Measurements from ENCODE around the gene ATIC.
A peak's percentile ranks its signal among the peaks of the same experiment; 100 is the strongest.
"Not testable (repeated sequence)": the region's sequence is repeated elsewhere in the genome, so short reads cannot be mapped to it uniquely, and the experiment has no call there.

ATIC gene

DNA sequence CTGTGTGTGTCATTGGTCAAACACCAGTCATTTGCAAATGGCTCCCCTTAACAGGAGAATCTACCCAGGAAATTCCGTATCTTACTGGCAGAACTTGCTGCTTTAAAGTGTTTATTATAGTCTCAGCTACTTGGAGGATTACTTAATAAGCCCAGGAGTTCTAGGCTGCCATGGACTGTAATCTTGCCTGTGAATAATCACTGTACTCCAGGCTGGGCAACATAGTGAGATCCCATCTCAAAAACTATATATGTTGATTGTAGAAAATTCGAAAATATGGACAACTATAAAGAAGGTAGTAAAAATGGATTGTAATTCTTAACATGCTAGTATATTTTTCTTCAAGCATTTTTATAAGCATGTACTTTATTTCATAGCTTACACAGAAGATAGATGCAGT lies 4.5 kb downstream of the ATIC start:
- no peak for DNase-seq

DNA sequence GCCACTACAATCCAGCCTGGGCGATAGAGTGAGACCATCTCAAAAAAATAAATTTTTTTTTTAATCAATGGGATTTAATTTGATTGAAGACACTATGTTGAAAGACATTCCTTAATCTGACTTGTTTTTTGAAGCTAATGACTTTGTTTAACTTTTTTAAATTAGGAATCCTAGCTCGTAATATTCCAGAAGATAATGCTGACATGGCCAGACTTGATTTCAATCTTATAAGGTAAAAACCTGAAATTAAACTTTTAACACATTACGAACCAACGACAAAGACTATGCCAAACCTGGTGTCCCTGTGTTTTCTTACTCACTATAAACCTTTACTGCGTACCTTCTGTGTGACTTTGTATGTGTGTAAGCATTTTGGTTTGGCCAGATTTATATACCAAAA lies 7.6 kb downstream of the ATIC start:
- DNase-seq = no peak

DNA sequence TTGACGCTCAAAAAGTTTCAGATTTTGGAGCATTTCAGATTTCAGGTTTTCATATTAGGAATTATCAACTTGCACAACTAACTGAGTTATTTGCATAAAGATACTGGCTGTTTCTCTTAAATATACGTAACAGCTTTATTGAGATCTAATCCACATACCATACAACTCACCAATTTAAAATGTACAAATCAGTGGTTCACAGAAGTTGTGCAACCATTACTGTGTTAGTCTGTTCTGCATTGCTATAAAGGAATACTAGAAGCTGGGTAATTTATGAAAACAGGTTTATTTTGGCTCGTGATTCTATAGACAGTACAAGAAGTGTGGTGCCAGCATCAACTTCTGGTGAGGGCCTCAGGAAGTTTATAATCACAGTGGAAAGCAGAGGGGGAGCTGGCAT lies 8.2 kb downstream of the ATIC start:
- DNase-seq = no peak

DNA sequence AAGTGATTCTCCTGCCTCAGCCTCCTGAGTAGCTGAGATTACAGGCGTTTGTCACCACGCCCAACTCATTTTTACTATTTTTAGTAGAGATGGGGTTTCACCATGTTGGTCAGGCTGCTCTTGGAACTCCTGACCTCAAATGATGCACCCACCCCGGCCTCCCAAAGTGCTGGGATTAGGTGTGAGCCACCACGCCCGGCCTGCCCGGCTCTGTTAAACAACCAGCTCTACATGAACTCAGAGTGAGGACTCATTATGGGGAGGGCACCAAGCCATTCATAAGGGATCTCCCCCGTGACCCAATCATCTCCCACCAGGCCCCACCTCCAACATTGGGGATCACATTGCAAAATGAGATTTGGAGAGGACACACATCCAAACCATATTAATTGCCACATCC lies 8.8 kb downstream of the ATIC start:
- peak; percentile 2 for DNase-seq

DNA sequence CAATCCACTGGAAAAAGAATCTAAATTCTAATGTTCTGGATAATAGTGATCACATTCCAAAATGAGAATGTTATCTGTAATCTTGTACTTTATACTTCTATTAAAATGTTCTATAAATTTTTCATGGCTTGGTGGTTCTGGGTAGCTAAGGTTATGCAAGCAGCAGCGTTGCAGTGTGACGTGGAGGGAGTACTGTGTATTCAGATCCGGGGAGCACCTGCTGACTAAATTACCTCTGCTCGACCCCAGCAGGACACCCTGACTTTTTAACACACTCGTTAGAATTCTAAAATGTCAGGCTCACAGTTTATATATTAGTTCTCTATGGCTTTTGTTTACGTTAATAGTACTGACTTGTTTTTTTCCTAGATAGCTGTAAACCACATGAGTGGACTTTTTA lies 13.0 kb downstream of the ATIC start:
- no peak for DNase-seq

DNA sequence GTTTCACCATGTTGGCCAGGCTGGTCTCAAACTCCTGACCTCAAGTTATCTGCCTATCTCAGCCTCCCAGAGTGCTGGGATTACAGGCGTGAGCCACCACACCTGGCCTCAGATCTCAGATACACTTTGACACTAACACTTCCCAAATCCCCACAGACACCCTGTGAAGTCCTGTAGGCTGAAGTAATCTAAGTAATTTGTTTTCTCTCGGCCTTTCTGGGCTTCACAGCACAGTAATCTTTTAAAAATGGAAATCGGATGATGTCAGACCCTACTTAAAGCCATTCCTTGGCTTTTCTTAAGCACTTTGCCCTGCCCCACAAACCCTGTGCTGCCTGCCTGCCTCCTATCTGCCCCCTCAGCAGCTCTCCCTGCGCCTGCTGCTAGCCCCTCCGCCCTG lies 16.2 kb downstream of the ATIC start:
- DNase-seq = no peak

DNA sequence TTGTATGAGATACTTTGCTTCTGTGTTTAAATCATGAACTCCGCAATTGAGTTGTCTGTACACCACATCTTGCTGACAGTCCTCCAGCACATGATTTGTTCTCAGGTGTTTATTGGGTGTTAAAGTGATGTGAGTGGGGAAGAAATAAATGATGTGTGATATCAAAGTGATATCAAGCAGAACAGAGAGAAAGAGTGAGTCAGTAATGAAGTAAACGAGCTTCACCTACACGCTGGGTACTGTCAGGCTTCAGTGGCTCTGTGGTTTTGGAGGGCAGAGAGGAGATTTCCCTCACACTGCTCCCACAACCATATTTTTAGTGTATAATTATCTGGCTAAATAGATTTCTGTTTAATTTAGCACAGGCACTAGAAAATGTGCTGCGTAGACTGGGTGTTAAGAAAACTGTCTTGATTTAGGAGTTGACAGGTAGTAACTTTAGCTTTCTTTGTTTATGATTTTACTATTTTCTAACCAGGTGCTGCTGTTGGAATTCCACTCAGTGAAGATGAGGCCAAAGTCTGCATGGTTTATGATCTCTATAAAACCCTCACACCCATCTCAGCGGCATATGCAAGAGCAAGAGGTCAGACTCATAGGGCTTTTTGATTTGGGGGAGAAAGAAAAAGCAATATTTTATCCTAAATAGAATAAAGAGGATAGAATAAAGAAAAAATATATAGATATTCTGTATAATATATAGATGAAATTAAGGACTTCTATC lies 21.2 kb downstream of the ATIC start:
- no peak for DNase-seq

DNA sequence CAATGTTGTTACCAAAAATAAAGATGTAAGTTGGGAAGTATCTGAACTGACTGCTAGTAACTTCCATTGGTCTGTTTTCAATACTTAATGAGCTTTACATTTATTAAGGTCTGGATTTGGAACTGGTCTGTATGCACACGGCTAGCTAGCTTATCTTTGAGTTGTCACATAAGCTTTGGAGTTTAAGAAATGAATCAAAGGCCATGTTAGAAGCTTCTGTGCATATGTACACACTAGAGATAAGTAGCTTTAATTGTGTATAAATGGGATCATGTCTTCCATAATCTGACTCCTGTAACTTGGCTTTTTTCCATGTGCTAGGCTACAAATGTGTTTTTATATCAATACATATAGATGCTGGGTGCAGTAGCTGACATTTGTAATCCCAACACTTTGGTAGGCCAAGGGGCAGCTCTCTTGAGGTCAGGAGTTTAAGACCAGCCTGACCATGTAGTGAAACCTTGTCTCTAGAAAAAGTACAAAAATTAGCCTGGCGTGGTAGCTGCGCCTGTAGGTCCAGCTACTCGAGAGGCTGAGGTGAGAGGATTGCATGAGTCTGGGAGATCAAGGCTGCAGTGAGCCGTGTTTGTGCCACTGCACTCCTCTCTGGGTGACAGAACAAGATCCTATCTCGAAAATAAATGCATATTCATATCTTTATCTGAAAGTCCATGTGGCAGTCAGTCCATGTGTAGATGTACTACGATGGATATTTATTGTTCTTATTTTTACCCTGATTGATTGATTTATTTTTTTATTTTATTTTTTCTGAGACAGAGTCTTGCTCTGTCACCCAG lies 27.2 kb downstream of the ATIC start:
- no peak for DNase-seq

DNA sequence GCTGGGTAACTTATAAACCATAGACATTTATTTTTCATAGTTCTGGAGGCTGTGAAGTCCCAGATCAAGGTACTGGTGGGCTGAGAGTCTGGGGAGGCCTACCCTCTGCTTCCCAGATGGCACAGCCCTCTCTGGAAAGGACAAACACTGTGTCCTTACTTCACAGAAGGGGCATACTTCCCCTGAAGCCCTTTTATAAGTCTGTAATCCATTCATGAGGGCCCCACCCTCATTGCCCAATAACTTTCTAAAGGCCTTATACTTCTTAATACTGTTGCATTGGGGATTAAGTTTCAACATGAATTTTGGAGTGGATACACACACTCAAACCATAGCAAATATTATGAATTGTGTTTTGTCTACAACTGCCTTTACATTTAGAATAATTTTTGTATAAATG lies 36.0 kb downstream of the ATIC start:
- DNase-seq = no peak

DNA sequence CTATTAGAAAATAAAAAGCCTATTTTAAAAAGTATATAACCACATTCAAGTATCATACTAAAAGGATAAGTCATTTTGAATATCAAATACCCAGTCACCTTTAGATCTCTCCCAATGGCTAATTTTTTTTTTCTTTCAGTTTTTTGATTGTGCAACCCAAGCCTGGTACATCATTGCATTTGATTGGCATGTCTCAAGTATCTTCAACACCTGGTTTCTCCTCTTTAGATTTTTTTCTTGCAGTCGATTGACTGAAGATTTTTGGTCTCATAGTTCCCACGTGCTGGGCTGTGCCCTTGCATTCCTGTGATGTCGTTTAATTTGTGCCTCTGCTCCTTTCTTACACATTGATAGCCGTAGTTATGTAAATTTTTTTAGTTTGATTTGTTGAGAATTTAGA lies 40.7 kb downstream of the ATIC start:
- no peak for DNase-seq

DNA sequence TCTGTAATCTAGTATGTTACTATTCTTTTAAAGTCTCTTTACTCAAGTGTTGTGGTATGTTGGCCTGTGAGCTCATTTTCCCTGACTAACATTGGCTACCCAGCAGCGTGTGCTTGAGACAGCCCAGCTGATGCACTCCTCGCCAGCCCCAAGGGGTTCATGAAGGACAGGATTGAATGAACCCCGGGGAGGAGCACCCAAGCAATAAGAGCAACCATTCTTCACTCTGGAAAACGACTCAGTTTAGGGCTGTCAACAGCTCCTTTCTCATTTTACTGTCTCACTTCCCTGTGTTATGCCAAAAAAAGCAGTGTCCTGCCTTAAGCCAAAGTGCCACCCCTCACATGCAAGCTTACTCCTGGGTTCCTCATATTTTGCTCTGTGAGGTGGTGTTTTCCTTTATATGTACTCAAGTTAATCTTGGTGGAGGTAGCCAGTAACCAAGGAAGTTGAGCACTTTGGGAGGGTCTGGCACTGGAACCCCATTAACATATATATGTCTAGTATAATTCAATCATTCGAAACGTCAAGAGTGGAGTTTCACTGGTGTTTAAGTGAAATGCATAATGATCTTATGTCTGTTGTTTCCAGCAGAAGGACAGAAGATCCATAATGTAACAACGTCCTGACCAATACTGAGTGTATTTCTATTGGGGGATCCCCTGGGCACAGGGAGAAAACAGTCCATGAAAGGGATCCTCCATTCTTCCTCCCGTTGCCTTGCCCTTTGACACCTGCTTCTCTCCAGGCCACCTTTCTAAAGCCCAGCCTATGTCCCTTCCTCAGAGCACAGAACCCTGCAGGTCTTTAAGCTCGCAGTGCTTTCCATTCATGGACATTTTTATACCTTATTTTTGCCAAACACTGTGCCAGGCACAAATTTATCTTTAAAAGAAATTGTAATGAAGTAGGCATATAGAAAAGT lies 43.2 kb downstream of the ATIC start:
- no peak for DNase-seq

DNA sequence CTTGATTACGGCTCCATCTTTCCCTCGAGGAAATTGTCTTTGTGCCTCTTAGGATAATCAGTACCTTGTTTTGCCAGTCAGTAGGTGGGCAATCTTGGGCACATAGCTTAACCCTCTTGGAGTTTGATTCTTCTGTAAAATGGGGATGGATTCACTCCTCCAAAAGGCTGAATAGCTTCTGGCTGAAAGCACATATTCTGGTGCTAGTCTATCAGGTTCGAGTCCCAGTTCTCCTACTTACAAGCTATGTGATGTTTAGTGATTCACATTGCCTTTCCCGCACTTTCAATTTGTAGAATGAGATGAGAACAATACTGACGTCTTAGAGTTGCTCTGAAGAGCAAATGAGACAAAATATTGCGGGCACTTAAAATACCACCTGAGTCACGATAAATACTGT lies 43.9 kb downstream of the ATIC start:
- no peak for DNase-seq

DNA sequence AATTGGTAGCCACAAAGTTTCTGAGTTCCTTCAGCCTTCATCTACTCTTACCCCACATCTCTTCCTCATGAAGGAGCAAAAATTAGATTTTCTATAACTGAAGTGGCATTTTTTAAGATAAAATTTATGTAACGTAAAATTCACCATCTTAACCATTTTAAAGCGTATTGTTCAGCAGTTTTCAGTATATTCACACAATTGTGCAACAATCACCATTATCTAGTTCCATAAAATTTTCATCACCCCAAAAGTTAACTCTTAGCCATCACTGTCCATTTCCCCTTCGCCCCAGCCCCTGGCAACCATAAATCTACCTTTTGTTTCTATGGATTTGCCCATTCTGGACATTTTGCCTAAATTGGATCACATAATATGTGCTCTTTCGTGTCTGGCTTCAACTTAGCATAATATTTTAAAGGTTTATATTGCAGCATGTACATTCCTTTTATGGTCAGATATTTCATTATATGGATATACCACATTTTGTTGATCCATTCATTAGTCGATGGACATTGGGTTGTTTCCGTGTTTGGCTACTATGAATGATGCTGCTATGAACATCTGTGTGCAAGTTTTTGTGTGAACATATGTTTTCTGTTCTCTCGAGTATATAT lies 44.6 kb downstream of the ATIC start:
- DNase-seq = no peak

DNA sequence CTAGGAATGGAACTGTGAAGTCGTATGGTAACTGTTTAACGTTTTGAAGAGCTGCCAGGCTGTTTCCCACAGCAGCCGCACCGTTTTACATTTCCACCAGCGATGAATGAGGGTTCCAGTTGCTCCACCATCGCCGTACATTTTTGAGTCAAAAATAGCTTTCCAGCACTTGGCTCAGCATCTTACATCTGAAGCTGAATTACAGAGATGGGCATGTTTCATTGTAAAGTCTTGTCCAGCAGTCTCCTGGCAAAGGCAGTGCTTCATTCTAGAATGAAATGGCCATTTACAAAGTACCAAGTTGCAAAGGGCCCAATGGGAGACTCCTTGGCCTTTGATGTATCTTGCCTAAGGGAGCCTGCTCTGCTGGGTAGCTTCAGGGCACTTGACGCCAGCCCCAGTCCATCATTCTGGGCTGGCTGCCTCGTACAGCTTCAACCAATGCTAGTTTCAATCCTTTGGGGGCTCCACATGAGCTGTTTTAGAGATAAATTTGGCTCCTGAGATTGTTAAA lies 45.1 kb downstream of the ATIC start:
- no peak for DNase-seq

DNA sequence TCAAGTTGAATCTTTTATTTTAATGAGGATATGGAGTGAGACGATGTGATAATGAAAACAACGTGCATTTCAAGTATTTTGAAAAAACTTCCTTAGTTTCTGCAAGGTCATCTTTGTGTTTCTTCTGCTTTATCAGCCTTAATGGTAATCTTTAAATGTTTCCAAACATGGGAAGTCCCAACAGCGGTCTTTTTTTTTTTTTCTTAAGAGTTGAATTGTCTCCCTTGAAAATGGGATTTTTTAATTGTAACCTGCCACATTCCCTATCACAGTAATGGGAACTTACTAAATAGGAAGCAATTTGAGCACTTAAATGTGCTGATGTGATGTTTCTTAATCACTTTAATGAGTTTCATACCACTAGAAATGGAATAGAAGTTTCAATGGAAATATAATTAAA lies 45.8 kb downstream of the ATIC start:
- DNase-seq = no peak

DNA sequence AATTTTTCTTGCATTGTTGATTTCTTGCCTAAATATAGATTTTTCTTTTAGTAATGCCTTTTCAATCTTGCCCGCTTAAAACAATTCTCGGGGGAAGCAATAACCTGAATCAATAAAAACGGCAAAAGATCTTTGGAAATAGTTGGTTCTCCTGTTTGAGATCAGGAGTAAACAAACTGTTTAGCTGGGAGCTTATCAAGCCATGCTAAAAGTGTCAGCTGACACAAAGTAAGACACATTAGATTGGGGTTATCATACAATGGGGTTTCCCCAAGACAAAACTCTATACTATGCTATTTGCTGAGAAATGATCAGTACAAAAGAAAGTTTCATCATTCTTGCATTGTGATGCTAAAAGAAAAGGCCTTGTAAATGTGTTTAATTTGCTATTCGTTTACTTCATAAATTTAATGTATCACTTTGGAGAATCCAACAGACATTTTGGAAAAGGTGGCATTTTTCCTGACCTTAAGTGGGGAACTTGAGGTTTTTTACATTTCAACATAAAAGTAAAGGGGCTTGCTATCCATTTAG lies 46.5 kb downstream of the ATIC start:
- DNase-seq = no peak

DNA sequence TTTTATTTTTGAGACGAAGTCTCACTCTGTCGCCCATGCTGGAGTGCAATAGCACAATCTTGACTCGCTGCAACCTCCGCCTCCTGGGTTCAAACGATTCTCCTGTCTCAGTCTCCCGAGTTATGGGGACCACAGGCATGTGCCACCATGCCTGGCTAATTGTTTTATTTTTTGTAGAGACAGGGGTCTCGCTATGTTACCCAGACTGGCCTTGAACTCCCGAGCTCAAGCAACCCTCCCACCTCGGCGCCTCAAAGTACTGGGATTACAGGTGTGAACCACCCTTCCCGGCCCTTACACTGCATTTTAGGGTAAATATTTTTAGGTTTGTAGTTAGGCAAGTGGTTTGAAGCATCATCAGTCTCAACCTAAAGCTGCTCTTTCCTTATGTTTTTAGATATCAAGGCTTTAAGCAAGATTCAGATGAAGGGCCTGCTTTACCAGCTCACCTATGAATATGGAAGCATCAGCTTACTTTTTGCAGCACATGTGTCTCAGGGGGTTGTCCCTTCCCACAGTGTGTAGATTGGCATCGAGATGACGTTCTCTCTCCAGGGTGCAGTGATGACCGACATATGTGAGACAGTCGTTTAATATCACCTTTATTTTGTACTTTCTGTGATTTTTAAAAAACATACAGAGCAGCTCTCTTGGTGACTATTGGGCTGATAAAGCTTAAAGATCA lies 47.2 kb downstream of the ATIC start:
- DNase-seq = no peak

DNA sequence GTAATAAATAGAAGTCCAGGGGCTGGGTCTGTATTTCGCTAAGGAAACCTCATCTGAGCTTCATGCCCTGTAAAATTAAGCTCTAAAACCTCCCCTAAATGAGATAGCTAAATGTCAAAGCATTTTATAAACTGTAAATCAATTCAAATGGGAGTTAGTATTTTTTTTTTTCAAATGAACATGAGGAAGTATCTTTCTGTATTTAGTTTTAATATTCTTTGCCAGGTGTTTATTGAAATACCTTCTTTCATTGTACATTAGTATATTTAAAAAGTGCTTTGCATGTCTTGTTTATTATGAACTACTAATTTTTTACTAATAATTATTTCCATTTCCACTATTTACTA lies 47.7 kb downstream of the ATIC start:
- no peak for DNase-seq

DNA sequence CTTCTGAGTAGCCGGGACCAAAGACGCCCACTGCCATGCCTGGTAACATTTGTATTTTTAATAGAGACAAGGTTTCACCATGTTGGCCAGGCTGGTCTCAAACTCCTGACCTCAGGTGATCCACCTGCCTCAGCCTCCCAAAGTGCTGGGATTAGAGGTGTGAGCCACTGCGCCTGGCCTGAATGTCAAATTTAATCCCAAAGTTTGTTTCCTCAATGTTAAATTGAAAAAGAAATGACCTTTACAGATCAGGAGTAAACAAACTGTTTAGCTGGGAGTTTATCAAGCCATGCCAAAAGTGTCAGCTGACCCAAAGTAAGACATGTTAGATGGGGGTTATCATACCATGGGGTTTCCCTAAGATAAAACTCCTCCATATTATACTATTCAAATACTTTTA lies 48.2 kb downstream of the ATIC start:
- not testable (repeated sequence) for DNase-seq

DNA sequence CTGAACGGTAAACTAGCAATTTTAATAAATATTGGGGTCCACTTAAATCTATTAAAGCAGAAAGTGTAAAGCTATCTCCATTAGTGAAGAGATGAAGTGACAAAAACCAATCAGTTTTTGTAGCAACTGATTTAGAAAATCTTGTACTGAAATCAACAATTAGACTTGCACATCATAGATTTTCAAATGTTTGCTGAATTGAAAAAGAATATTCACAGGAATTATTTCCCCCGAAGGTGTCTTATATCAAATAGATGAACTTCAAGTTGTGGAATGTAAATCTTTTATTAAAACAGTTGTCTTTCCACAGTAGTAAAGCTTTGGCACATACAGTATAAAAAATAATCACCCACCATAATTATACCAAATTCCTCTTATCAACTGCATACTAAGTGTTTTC lies 48.7 kb downstream of the ATIC start:
- no peak for DNase-seq

DNA sequence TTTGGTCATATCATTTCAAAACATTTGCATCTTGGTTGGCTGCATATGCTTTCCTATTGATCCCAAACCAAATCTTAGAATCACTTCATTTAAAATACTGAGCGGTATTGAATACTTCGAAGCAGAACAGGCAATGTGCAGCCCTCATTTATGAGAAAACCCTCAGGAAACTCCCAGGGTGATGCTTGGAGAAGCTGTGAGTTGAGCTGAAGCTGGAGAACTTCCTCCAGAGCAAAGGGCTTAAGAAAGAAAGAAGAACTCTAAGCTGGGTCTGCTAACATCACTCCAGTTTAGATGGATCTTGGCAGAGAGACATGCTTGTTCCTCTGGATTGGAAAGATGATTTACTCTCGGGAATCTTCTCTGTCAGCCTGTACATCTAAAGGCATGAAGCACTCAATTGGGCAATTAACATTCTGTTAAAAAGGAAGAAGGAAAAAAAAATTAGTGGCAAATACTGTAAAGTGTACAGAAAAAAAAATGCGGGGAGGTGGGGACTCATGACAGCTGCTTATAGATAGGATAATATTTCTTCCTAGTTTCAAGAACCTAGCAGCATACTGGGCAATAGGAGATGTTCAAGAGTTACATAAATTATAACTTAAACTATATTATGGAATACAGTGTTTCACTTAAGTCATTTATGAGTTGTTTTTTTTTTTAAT lies 49.5 kb downstream of the ATIC start:
- DNase-seq = no peak
